GM12891 (cell line): ENCODE data around the gene OR8U1.

Experiments
- PAX5 ChIP-seq: IDR thresholded peaks from 2 replicates; pipeline ENCODE4 v1.6.1; 2011; ENCODE audit warnings: low read length, moderate library complexity, mild to moderate bottlenecking; ENCODE audit not compliant: insufficient read depth, severe bottlenecking
- POLR2A ChIP-seq: IDR thresholded peaks from 2 replicates; pipeline ENCODE4 v1.6.1; 2011; ENCODE audit warnings: low read depth, low read length, control low read depth
- POLR2AphosphoS5 ChIP-seq: IDR thresholded peaks from 2 replicates; pipeline ENCODE4 v1.6.1; 2011; ENCODE audit warnings: low read depth, low read length, control low read depth
- POU2F2 ChIP-seq: IDR thresholded peaks from 2 replicates; pipeline ENCODE4 v1.6.1; 2011; ENCODE audit warnings: low read depth, mild to moderate bottlenecking, control low read depth, low read length, moderate library complexity
- SPI1 ChIP-seq: IDR thresholded peaks from 2 replicates; pipeline ENCODE4 v1.6.1; 2011; ENCODE audit warnings: low read depth, low read length, control low read depth
- TAF1 ChIP-seq: IDR thresholded peaks from 2 replicates; pipeline ENCODE4 v1.6.1; 2011; ENCODE audit warnings: low read depth, low read length, control low read depth

GRCh38 chr11:56331861-56332491 is 43.4 kb upstream of the OR8U1 start:
- TF ChIP-seq PAX5 (no peak), POLR2A (no peak), TAF1 (no peak), POLR2AphosphoS5 (no peak), POU2F2 (no peak), SPI1 (no peak)
